ENCODE data around the gene SLC13A5.

The SLC13A5 gene

DNA sequence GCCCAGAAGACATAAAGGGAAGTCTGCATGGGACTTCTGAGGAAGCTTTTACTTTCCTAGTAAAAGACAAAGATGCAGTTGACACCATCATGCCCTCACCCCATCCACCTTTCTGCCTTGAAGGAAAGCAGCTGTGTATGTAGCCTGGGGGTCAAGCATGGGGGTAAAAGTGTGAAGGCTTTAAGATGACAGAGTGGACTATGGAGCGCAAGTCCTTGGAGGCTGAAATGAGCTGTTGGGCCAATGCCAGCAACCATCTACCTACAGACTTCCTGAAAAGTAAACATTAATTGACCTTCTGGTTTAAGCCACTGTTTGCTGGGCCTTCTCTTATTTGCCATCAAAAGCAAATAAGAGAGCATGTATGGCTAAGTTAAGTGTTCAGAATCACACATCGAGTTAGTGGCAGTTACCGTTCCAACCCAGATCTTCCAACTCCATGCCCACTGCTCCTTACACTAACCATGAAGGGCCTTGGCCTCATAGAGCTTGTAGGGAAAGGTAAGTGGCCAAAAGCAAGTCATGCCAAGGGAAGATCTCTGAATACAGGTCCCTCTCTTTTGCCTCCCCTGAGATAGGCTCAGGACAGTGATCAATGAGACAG, 30.0 kb downstream of the SLC13A5 start:
- no peaks in the 10 kb centered on the region for H3K79me1 ChIP-seq (ENCODE audit: low read length)
- H3K79me2 ChIP-seq (ENCODE audit: control insufficient read depth, insufficient read depth, low read length, poor library complexity), result no peaks in the 10 kb centered on the region
- H3K27ac ChIP-seq (ENCODE audit: low read depth, low read length), result no peak overlapping the region
- H3K4me1 ChIP-seq (ENCODE audit: control insufficient read depth in 1 of 2, insufficient read depth in 2 of 2, low read length in 2 of 2), result no peaks in the 10 kb centered on the region
- H3K4me3 ChIP-seq (ENCODE audit: low read depth, low read length), result no peak overlapping the region
- H3K23ac ChIP-seq (ENCODE audit: low read length), result no peak overlapping the region
- no peaks in the 10 kb centered on the region for H3K27me3 ChIP-seq (ENCODE audit: insufficient read depth, low read length)
- H3K4me2 ChIP-seq (ENCODE audit: low read length), result no peak overlapping the region
- H2BK120ac ChIP-seq (ENCODE audit: insufficient read depth, low read length, poor library complexity), result no peak overlapping the region
- H4K8ac ChIP-seq (ENCODE audit: low read depth, low read length), result no peak overlapping the region
- no peaks in the 10 kb centered on the region for H3K36me3 ChIP-seq (ENCODE audit: control insufficient read depth in 1 of 2, insufficient read depth in 2 of 2, low read length in 2 of 2)
- no peak overlapping the region for H2BK12ac ChIP-seq (ENCODE audit: low read length)
- H2BK5ac ChIP-seq (ENCODE audit: low read depth, low read length, poor library complexity), result no peak overlapping the region
- H3K9ac ChIP-seq (ENCODE audit: low read length), result no peak overlapping the region
- no peak overlapping the region for H2AFZ ChIP-seq (ENCODE audit: insufficient read depth, low read length, poor library complexity)
- H4K12ac ChIP-seq (ENCODE audit: low read depth, low read length), result no peak overlapping the region
- no peaks in the 10 kb centered on the region for H3K9me3 ChIP-seq (ENCODE audit: insufficient read depth, low read depth, low read length)
- no peak overlapping the region for H2AK5ac ChIP-seq (ENCODE audit: low read length)
- WGBS (ENCODE audit: extremely low coverage, insufficient coverage, insufficient read length), result no CpG with 5 or more reads among the region's 3 CpGs
- no peak overlapping the region for H3K14ac ChIP-seq (ENCODE audit: low read length)
- DNase-seq, result no peak
- no peak overlapping the region for H4K91ac ChIP-seq (ENCODE audit: low read depth, low read length)
- H3K4ac ChIP-seq (ENCODE audit: low read depth, low read length), result no peak overlapping the region
- no peak overlapping the region for H3K18ac ChIP-seq (ENCODE audit: low read length)

DNA sequence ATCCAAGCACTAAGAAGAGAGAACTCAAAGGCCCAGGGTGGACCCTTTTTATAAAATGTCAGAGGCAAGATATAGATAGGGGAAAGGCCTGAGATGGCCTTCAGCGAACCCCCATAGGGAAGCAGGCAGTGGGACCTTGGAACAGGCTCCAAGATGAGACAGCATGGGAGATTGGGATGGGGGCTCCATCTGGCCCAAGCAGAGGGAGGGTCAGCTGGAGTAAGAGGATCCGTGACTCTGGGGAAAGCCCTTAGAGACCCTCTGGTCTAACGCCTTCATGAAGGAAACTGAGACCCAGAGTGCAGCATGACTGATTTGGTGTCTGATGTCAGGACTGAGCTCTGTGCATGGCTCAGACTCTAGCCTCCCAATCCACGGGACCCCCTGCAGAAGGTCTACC, 30.8 kb downstream of the SLC13A5 start:
- Histone ChIP-seq H3K79me2 (ENCODE audit: control insufficient read depth, insufficient read depth, low read length, poor library complexity) (no peaks in the 10 kb centered on the region), H3K9me3 (ENCODE audit: insufficient read depth, low read depth, low read length) (no peaks in the 10 kb centered on the region), H3K36me3 (ENCODE audit: control insufficient read depth in 1 of 2, insufficient read depth in 2 of 2, low read length in 2 of 2) (no peaks in the 10 kb centered on the region), H2AFZ (ENCODE audit: insufficient read depth, low read length, poor library complexity) (no peak overlapping the region), H4K12ac (ENCODE audit: low read depth, low read length) (no peak overlapping the region), H3K4ac (ENCODE audit: low read depth, low read length) (no peak overlapping the region), H3K14ac (ENCODE audit: low read length) (no peak overlapping the region), H3K4me3 (ENCODE audit: low read depth, low read length) (no peak overlapping the region), H3K27me3 (ENCODE audit: insufficient read depth, low read length) (no peaks in the 10 kb centered on the region), H2BK12ac (ENCODE audit: low read length) (no peak overlapping the region), H2BK120ac (ENCODE audit: insufficient read depth, low read length, poor library complexity) (no peak overlapping the region), H3K4me2 (ENCODE audit: low read length) (no peak overlapping the region), H3K23ac (ENCODE audit: low read length) (no peak overlapping the region), H3K79me1 (ENCODE audit: low read length) (no peaks in the 10 kb centered on the region), H4K91ac (ENCODE audit: low read depth, low read length) (no peak overlapping the region), H2BK5ac (ENCODE audit: low read depth, low read length, poor library complexity) (no peak overlapping the region), H4K8ac (ENCODE audit: low read depth, low read length) (no peak overlapping the region), H3K18ac (ENCODE audit: low read length) (no peak overlapping the region), H3K27ac (ENCODE audit: low read depth, low read length) (no peak overlapping the region), H2AK5ac (ENCODE audit: low read length) (no peak overlapping the region), H3K9ac (ENCODE audit: low read length) (no peak overlapping the region), H3K4me1 (ENCODE audit: control insufficient read depth in 1 of 2, insufficient read depth in 2 of 2, low read length in 2 of 2) (no peaks in the 10 kb centered on the region)
- DNase-seq, result no peak
- no CpG with 5 or more reads among the region's 4 CpGs for WGBS (ENCODE audit: extremely low coverage, insufficient coverage, insufficient read length)

DNA sequence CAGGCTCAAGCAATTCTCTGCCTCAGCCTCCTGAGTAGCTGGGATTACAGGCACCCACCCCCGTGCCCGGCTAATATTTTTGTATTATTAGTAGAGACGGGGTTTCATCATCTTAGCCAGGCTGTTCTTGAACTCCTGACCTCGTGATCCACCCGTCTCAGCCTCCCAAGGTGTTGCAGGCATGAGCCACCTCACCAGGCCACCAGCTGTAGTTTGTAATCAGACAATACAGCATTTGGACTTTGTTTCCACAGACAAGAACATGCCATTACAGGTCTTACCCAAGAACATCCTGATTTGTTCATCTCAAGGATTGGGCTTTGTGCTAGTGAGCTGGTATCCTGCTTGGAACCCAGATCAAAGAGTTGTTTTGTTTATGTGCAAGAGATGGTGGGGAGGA, 31.5 kb downstream of the SLC13A5 start:
- H3K9me3 ChIP-seq (ENCODE audit: insufficient read depth, low read depth, low read length), result no peaks in the 10 kb centered on the region
- no CpG with 5 or more reads among the region's 5 CpGs for WGBS (ENCODE audit: extremely low coverage, insufficient coverage, insufficient read length)

DNA sequence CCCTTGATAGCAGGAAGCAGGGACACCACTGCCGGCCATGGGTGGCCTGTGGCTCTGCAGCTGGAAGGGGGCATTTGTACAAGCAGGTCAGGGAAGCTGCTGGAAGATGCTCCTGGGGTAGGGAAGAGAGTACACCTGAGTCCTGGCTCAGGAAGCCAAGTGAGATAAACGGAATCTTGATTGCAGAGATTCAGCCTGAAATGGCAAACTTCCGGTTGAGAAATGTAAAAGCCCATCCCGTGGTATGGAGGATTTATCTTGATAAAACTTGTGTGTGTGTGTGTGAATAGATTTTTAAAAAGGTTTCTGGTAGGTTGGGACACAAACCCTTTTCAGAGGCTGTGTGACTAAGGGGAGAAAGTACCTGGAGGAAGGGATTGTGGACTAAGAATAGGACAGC, 32.0 kb downstream of the SLC13A5 start:
- Histone ChIP-seq H3K23ac (ENCODE audit: low read length) (no peak overlapping the region), H3K79me2 (ENCODE audit: control insufficient read depth, insufficient read depth, low read length, poor library complexity) (no peaks in the 10 kb centered on the region), H4K91ac (ENCODE audit: low read depth, low read length) (no peak overlapping the region), H3K27ac (ENCODE audit: low read depth, low read length) (no peak overlapping the region), H3K27me3 (ENCODE audit: insufficient read depth, low read length) (no peaks in the 10 kb centered on the region), H3K14ac (ENCODE audit: low read length) (no peak overlapping the region), H3K9me3 (ENCODE audit: insufficient read depth, low read depth, low read length) (no peaks in the 10 kb centered on the region), H3K36me3 (ENCODE audit: control insufficient read depth in 1 of 2, insufficient read depth in 2 of 2, low read length in 2 of 2) (no peaks in the 10 kb centered on the region), H4K8ac (ENCODE audit: low read depth, low read length) (no peak overlapping the region), H2BK5ac (ENCODE audit: low read depth, low read length, poor library complexity) (no peak overlapping the region), H2BK12ac (ENCODE audit: low read length) (no peak overlapping the region), H2AFZ (ENCODE audit: insufficient read depth, low read length, poor library complexity) (no peak overlapping the region), H3K9ac (ENCODE audit: low read length) (no peak overlapping the region), H3K79me1 (ENCODE audit: low read length) (no peaks in the 10 kb centered on the region), H2BK120ac (ENCODE audit: insufficient read depth, low read length, poor library complexity) (no peak overlapping the region), H2AK5ac (ENCODE audit: low read length) (no peak overlapping the region), H4K12ac (ENCODE audit: low read depth, low read length) (no peak overlapping the region), H3K18ac (ENCODE audit: low read length) (no peak overlapping the region), H3K4me1 (ENCODE audit: control insufficient read depth in 1 of 2, insufficient read depth in 2 of 2, low read length in 2 of 2) (no peaks in the 10 kb centered on the region), H3K4ac (ENCODE audit: low read depth, low read length) (no peak overlapping the region), H3K4me3 (ENCODE audit: low read depth, low read length) (no peak overlapping the region), H3K4me2 (ENCODE audit: low read length) (no peak overlapping the region)
- no CpG with 5 or more reads among the region's 4 CpGs for WGBS (ENCODE audit: extremely low coverage, insufficient coverage, insufficient read length)
- DNase-seq, result no peak

More for the DNA sequence above, 31.5 kb downstream of the SLC13A5 start:
- Histone ChIP-seq H3K79me1 (ENCODE audit: low read length) (no peaks in the 10 kb centered on the region), H4K12ac (ENCODE audit: low read depth, low read length) (no peak overlapping the region), H3K79me2 (ENCODE audit: control insufficient read depth, insufficient read depth, low read length, poor library complexity) (no peaks in the 10 kb centered on the region), H4K91ac (ENCODE audit: low read depth, low read length) (no peak overlapping the region), H4K8ac (ENCODE audit: low read depth, low read length) (no peak overlapping the region), H2BK120ac (ENCODE audit: insufficient read depth, low read length, poor library complexity) (no peak overlapping the region), H3K27me3 (ENCODE audit: insufficient read depth, low read length) (no peaks in the 10 kb centered on the region), H3K4me1 (ENCODE audit: control insufficient read depth in 1 of 2, insufficient read depth in 2 of 2, low read length in 2 of 2) (no peaks in the 10 kb centered on the region), H3K14ac (ENCODE audit: low read length) (no peak overlapping the region), H3K4me3 (ENCODE audit: low read depth, low read length) (no peak overlapping the region), H2BK12ac (ENCODE audit: low read length) (no peak overlapping the region), H3K36me3 (ENCODE audit: control insufficient read depth in 1 of 2, insufficient read depth in 2 of 2, low read length in 2 of 2) (no peaks in the 10 kb centered on the region), H3K27ac (ENCODE audit: low read depth, low read length) (no peak overlapping the region), H3K9ac (ENCODE audit: low read length) (no peak overlapping the region), H3K4ac (ENCODE audit: low read depth, low read length) (no peak overlapping the region), H2BK5ac (ENCODE audit: low read depth, low read length, poor library complexity) (no peak overlapping the region), H2AFZ (ENCODE audit: insufficient read depth, low read length, poor library complexity) (no peak overlapping the region), H2AK5ac (ENCODE audit: low read length) (no peak overlapping the region), H3K18ac (ENCODE audit: low read length) (no peak overlapping the region), H3K23ac (ENCODE audit: low read length) (no peak overlapping the region), H3K4me2 (ENCODE audit: low read length) (no peak overlapping the region)
- no peak for DNase-seq

Measured in trophoblast cell (in vitro differentiated cells and primary cell).